Measurements from ENCODE around the gene TRAPPC12. TPM values are rescaled to one million over a fixed set of nuclear protein-coding genes. Genes with fewer than 3 reads are reported as not detected.

The TRAPPC12 gene
- total RNA-seq, 4 donors from 2014 or later, result 36.6 to 57.4 (median 53.1) TPM

- H3K4me3 ChIP-seq, result no peak overlapping the region
- no peaks in the 10 kb centered on the region for H3K27me3 ChIP-seq
- intact Hi-C loops (cut with DNase I; ENCODE audit: low total_unique reads), result no loop called here
- in situ Hi-C loops (cut with MboI; ENCODE audit: low sequenced_read_pairs in 4 of 4), result no loop called here
- no peaks in the 10 kb centered on the region for H3K9me3 ChIP-seq
- H3K36me3 ChIP-seq, result peaks cover 0 to 5% of the 10 kb centered on the region in 2 donors
- DNase-seq (no peak), ATAC-seq (no peak)
- peak overlapping the region in 1 of 4 donors; percentile 19 for H3K27ac ChIP-seq
- peaks cover 4 to 12% of the 10 kb centered on the region in 2 donors for H3K4me1 ChIP-seq
- no peak for TF ChIP-seq POLR2A (IDR thresholded peaks at IDR 0.05)
- TF ChIP-seq, protein P1, sequence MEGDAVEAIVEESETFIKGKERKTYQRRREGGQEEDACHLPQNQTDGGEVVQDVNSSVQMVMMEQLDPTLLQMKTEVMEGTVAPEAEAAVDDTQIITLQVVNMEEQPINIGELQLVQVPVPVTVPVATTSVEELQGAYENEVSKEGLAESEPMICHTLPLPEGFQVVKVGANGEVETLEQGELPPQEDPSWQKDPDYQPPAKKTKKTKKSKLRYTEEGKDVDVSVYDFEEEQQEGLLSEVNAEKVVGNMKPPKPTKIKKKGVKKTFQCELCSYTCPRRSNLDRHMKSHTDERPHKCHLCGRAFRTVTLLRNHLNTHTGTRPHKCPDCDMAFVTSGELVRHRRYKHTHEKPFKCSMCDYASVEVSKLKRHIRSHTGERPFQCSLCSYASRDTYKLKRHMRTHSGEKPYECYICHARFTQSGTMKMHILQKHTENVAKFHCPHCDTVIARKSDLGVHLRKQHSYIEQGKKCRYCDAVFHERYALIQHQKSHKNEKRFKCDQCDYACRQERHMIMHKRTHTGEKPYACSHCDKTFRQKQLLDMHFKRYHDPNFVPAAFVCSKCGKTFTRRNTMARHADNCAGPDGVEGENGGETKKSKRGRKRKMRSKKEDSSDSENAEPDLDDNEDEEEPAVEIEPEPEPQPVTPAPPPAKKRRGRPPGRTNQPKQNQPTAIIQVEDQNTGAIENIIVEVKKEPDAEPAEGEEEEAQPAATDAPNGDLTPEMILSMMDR (IDR thresholded peaks at IDR 0.05 in 4 of 5, conservative IDR thresholded peaks at IDR 0.05 in 1 of 5), result no peak
These were observed 107.5 kb downstream of the TRAPPC12 start for GRCh38 chr2:3487028-3487425.

DNA sequence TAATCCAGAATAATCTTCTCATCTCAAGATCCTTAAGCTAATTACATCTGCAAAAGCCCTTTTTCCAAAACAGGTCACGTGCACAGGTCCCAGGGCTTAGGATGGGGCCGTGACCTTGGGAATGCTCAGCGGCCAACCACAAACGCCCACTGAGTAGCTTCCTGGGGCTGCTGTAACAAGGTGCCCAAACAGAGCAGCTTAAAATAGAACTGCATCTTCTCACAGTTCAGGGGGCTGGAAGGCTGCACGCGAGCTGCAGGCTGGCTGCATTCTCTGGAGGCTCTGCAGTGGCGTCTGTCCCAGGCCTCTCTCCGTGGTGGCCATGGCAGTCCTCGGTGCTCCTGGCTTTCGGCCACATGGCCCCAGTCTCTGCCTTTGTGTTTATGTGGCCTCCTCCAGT, 107.9 kb downstream of the TRAPPC12 start:
- H3K27ac ChIP-seq, result peak overlapping the region in 1 of 4 donors; percentile 19
- ATAC-seq, result peak in 1 of 2 donors; percentile 17
- peaks cover 4 to 12% of the 10 kb centered on the region in 2 donors for H3K4me1 ChIP-seq
- in situ Hi-C loops (cut with MboI; ENCODE audit: low sequenced_read_pairs in 4 of 4), result no loop called here
- H3K9me3 ChIP-seq, result no peaks in the 10 kb centered on the region
- intact Hi-C loops (cut with DNase I; ENCODE audit: low total_unique reads), result no loop called here
- TF ChIP-seq POLR2A (IDR thresholded peaks at IDR 0.05), result no peak
- no peaks in the 10 kb centered on the region for H3K27me3 ChIP-seq
- H3K36me3 ChIP-seq, result peaks cover 0 to 5% of the 10 kb centered on the region in 2 donors
- H3K4me3 ChIP-seq, result no peak overlapping the region
- DNase-seq, result no peak

DNA sequence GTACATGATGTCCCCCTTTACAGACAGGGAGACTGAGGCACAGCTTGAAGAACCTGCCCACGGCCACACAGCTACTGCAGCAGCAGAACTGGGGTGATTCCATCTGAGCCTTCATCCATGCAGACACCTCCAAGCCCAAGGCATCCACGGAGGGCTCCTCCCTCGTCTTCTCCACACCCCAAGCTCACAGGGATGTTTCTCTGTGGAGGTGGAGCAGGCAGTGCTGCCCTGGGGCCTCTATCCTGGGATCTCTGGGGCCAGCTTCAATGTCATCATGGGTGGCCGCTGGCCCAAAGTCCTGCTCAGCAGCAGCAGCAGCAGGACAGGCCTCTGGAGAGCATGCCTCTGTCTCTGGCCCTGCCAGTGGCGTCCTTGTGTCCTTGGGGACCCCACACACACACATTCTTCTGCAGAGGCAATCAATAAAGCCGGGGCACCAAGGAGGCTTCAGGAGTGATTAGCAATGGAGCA, 108.6 kb downstream of the TRAPPC12 start:
- Histone ChIP-seq H3K27me3 (no peaks in the 10 kb centered on the region), H3K4me3 (no peak overlapping the region), H3K9me3 (no peaks in the 10 kb centered on the region), H3K36me3 (peaks cover 0 to 5% of the 10 kb centered on the region in 2 donors), H3K27ac (peak overlapping the region in 1 of 4 donors; percentile 19), H3K4me1 (peaks cover 4 to 12% of the 10 kb centered on the region in 2 donors)
- in situ Hi-C loops (cut with MboI; ENCODE audit: low sequenced_read_pairs in 4 of 4) (no loop called here), intact Hi-C loops (cut with DNase I; ENCODE audit: low total_unique reads) (no loop called here)
- DNase-seq (no peak), ATAC-seq (no peak)
- TF ChIP-seq, protein P1 (IDR thresholded peaks at IDR 0.05 in 4 of 5, conservative IDR thresholded peaks at IDR 0.05 in 1 of 5), result no peak
- TF ChIP-seq POLR2A (IDR thresholded peaks at IDR 0.05), result no peak

- intact Hi-C loops (cut with DNase I; ENCODE audit: low total_unique reads) (no loop called here), in situ Hi-C loops (cut with MboI; ENCODE audit: low sequenced_read_pairs in 4 of 4) (no loop called here)
- Histone ChIP-seq H3K9me3 (no peaks in the 10 kb centered on the region), H3K36me3 (peaks cover 0 to 5% of the 10 kb centered on the region in 2 donors), H3K27me3 (no peaks in the 10 kb centered on the region), H3K27ac (no peak overlapping the region), H3K4me3 (no peak overlapping the region), H3K4me1 (peaks cover 4 to 12% of the 10 kb centered on the region in 2 donors)
- TF ChIP-seq POLR2A (IDR thresholded peaks at IDR 0.05), result no peak
- TF ChIP-seq, protein P1 (IDR thresholded peaks at IDR 0.05 in 4 of 5, conservative IDR thresholded peaks at IDR 0.05 in 1 of 5), result no peak
- DNase-seq (no peak), ATAC-seq (no peak)
These were observed 109.6 kb downstream of the TRAPPC12 start for GRCh38 chr2:3488855-3489763.

DNA sequence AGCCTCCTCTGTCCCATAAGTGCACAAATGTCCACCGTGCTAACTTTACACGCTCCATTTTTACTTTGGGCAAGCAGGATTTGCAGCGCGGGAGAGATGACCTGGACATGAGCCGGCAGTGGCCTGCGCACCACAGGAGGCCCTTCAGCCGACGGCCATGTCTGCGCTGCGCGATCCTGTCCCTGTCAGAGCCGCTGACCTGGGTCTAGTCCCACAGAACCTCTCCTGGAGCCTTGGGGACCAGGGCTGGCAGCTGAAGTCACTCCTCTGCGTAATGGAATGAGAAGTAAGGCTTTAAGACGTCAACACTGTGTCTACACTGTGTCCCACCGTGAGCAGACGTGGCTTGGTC, 110.2 kb downstream of the TRAPPC12 start:
- Histone ChIP-seq H3K4me3 (no peak overlapping the region), H3K36me3 (peaks cover 0 to 5% of the 10 kb centered on the region in 2 donors), H3K9me3 (no peaks in the 10 kb centered on the region), H3K27ac (no peak overlapping the region), H3K27me3 (no peaks in the 10 kb centered on the region), H3K4me1 (peaks cover 4 to 12% of the 10 kb centered on the region in 2 donors)
- intact Hi-C loops (cut with DNase I; ENCODE audit: low total_unique reads), result no loop called here
- no peak for DNase-seq
- in situ Hi-C loops (cut with MboI; ENCODE audit: low sequenced_read_pairs in 4 of 4), result no loop called here
- no peak for ATAC-seq
- TF ChIP-seq, protein P1 (IDR thresholded peaks at IDR 0.05 in 4 of 5, conservative IDR thresholded peaks at IDR 0.05 in 1 of 5), result no peak
- no peak for TF ChIP-seq POLR2A (IDR thresholded peaks at IDR 0.05)
